NB4 (cell line): ENCODE data around the gene NFX1.

Source experiments
- DNase-seq: peaks from one replicate; pipeline ENCODE4 v3.0.0; 2010; ENCODE audit warnings: low read depth
- H3K4me3 ChIP-seq: one replicate; pipeline ENCODE4 v1.5.1; 2011; ENCODE audit warnings: mild to moderate bottlenecking, low read depth, low read length, moderate library complexity
- CTCF ChIP-seq: IDR thresholded peaks from one replicate; pipeline ENCODE4 v1.5.1; 2012; ENCODE audit warnings: low read depth, low read length
- MAX ChIP-seq: IDR thresholded peaks from 2 replicates; pipeline ENCODE4 v1.6.1; 2011; ENCODE audit warnings: low read depth, low read length
- MYC ChIP-seq: IDR thresholded peaks from 2 replicates; pipeline ENCODE4 v1.6.1; 2011; ENCODE audit warnings: low read depth, low read length
- POLR2A ChIP-seq: IDR thresholded peaks from 2 replicates; pipeline ENCODE4 v1.6.1; 2011; ENCODE audit warnings: mild to moderate bottlenecking; ENCODE audit not compliant: insufficient read length; ENCODE audit errors: extremely low read depth

Gene NFX1

DNA sequence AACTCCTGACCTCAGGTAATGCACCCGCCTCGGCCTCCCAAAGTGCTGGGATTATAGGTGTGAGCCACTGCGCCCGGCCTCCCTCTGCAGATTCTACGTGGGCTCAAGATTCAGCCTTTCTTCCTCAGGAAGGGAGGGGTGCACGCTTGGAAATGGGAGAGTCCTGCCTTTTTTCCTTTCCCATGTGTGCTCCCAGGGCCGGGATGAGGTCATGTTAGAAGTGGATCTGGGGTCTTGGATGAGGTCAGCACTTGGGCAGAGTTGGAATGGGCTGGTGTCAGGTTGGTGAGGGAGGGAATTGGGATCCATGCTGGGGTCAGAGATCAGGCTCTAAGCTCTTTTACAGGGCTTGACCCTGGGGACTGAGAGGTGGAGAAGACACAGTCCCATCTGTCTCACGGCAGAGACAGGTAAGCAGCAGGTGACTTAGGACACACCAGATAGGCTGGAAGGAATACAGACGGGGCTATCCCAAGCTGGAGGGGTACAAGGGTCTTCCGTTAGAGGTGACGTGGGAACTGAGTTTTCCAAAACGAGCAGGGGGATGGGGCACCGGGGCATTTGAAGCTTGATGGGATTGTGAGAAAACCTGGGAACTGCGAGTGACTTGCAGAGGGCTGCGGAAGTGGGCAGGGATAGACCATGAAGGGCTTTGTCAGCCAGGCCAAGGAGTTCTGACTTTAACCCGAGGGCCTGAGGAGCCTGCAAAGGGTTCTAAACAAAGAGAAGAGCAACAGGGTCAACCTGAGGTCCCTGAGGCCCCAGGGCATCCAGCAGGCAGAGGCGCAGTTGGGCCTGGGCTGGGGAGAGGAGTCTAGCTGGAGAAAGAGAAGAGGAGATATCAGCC, 113.8 kb downstream of the NFX1 start:
- TF ChIP-seq CTCF, result no peak
- no peak for TF ChIP-seq POLR2A
- no peak for TF ChIP-seq MAX
- no peak for TF ChIP-seq MYC
- no peak for DNase-seq
- no peak overlapping the region for H3K4me3 ChIP-seq

DNA sequence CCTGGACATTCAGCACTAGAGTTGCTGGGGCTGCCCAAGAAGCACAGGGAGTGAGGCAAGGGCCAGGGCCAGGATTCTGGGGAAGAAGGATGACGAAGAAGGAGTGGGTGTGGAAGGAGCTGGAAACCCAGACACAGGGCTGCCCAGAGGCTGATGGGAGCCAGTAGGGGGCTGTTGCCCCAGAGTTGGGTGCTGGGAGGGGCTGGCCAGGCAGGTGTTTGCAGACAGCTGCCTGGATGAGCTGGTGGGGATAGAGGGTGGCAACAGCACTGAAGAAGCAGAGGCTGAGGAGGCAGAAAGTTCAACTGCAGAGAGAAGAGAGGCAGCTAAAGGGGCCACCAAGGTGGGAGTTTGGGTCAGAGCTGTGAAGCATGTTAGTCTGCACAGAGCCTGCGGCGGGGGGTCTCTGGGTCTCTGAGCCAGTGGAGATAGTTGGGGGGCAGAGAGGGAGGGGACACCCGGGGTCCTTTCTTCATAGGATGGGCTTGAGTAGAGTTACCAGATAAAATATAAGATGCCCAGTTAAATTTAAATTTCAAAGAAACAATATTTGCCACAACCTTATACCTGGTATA, 114.6 kb downstream of the NFX1 start:
- DNase-seq, result no peak
- no peak for TF ChIP-seq CTCF
- TF ChIP-seq POLR2A, result no peak
- no peak for TF ChIP-seq MAX
- no peak for TF ChIP-seq MYC
- H3K4me3 ChIP-seq, result no peak overlapping the region

DNA sequence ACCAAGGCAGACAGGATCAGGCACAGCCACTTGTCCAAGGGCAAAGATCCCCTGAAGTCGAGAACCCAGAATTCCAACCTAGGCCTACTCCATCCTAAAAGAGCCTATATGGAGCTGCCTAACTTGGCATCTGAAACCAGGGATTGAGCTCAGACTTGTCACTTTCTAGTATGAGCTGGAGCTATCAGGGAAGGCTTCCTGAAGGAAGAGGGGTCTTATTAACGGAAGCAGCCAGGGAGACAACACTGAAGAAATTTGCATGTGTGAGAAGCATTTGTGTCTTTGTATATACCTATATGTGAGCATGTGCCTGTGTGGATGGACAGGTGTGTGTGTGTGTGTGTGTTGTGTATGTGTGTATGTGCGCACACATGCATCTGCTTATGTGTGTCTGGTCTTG, 116.7 kb downstream of the NFX1 start:
- TF ChIP-seq CTCF (no peak), MAX (0 out of 2 replicates have a peak, but pooled peaks have one; percentile 14), MYC (no peak)
- no peak for DNase-seq
- no peak overlapping the region for H3K4me3 ChIP-seq

GRCh38 chr9:33408087-33408486, 117.8 kb downstream of the NFX1 start:
- no peak overlapping the region for H3K4me3 ChIP-seq
- peak; percentile 90 for DNase-seq
- TF ChIP-seq MAX, result no peak
- no peak for TF ChIP-seq CTCF
- no peak for TF ChIP-seq MYC
- no peak for TF ChIP-seq POLR2A

- no peak for TF ChIP-seq MYC
- TF ChIP-seq MAX, result no peak
- TF ChIP-seq CTCF, result no peak
- TF ChIP-seq POLR2A, result no peak
These were observed 124.0 kb downstream of the NFX1 start for GRCh38 chr9:33414268-33414667.

More at GRCh38 chr9:33414268-33414667, 124.0 kb downstream of the NFX1 start:
- H3K4me3 ChIP-seq, result no peak overlapping the region
- no peak for DNase-seq
